Liver (tissue), 3 donors: ENCODE measurements around the gene PALMD.

Source experiments
- EGR1 ChIP-seq, 2 donors: IDR thresholded peaks; 2 replicates each; pipeline ENCODE4 v1.6.1; 2016 to 2018; ENCODE audit warnings: antibody characterized with exemption in 2 of 2, low read depth in 2 of 2
- JUND ChIP-seq, 2 donors: IDR thresholded peaks; 2 replicates each; pipeline ENCODE4 v1.6.1; 2016; ENCODE audit warnings: antibody characterized with exemption in 2 of 2
- NR2F2 ChIP-seq: IDR thresholded peaks from 2 replicates; pipeline ENCODE4 v1.6.1; 2016; ENCODE audit warnings: antibody characterized with exemption
- RAD21 ChIP-seq, 2 donors: IDR thresholded peaks; 2 replicates each; pipeline ENCODE4 v1.6.1; 2016; ENCODE audit warnings: antibody characterized with exemption in 2 of 2, mild to moderate bottlenecking in 2 of 2
- RXRA ChIP-seq, 2 donors: IDR thresholded peaks; 2 replicates each; pipeline ENCODE4 v1.6.1; 2017 to 2018; ENCODE audit warnings: antibody characterized with exemption in 2 of 2, mild to moderate bottlenecking in 1 of 2
- SP1 ChIP-seq: IDR thresholded peaks from 2 replicates; pipeline ENCODE4 v1.6.1; 2018; ENCODE audit warnings: antibody characterized with exemption, mild to moderate bottlenecking
- TAF1 ChIP-seq: conservative IDR thresholded peaks from 2 replicates; pipeline ENCODE4 v1.6.1; 2016; ENCODE audit warnings: antibody characterized with exemption, mild to moderate bottlenecking
- YY1 ChIP-seq: IDR thresholded peaks from 2 replicates; pipeline ENCODE4 v1.6.1; 2016; ENCODE audit warnings: antibody characterized with exemption, mild to moderate bottlenecking
- TF ChIP-seq, protein P1 (sequence below): fragments of 150-350 bp; IDR thresholded peaks from 2 replicates; pipeline ENCODE4 v1.5.1; 2017; ENCODE audit warnings: improper control_type of control experiment, low read depth, low read length; ENCODE audit not compliant: missing input control
- TF ChIP-seq, protein P2 (sequence below): IDR thresholded peaks from 2 replicates; pipeline ENCODE4 v1.6.1; 2016; ENCODE audit warnings: antibody characterized with exemption
- TF ChIP-seq, protein P3 (sequence below): IDR thresholded peaks from 2 replicates; pipeline ENCODE4 v1.6.1; 2016; ENCODE audit warnings: antibody characterized with exemption
- TF ChIP-seq, protein P4 (sequence below): IDR thresholded peaks from 2 replicates; pipeline ENCODE4 v1.6.1; 2016; ENCODE audit warnings: antibody characterized with exemption, mild to moderate bottlenecking
- TF ChIP-seq, protein P5 (sequence below): IDR thresholded peaks from 2 replicates; pipeline ENCODE4 v1.6.1; 2016; ENCODE audit warnings: antibody characterized with exemption
- donor health status: healthy.
- donor health status: healthy.

DNA sequence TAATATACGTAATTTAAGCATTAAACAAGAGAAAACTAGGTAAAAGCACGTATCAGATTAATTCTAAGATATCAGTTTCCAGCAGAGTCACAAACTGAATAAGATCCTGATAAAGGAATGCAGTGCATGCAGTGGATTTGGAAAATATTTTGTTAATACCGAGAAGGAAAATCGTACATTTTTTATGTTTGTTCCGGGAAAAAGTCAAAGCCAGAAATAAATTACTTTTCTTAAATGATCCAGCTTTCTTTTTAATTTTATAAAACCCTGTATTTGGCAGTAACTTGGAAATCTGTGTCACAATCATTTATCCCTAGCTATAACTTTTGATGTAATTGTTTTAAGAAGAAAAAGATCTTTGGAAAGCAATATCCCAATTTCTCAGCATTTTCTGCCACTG lies 955 bp downstream of the PALMD start:
- TF ChIP-seq, protein P1, sequence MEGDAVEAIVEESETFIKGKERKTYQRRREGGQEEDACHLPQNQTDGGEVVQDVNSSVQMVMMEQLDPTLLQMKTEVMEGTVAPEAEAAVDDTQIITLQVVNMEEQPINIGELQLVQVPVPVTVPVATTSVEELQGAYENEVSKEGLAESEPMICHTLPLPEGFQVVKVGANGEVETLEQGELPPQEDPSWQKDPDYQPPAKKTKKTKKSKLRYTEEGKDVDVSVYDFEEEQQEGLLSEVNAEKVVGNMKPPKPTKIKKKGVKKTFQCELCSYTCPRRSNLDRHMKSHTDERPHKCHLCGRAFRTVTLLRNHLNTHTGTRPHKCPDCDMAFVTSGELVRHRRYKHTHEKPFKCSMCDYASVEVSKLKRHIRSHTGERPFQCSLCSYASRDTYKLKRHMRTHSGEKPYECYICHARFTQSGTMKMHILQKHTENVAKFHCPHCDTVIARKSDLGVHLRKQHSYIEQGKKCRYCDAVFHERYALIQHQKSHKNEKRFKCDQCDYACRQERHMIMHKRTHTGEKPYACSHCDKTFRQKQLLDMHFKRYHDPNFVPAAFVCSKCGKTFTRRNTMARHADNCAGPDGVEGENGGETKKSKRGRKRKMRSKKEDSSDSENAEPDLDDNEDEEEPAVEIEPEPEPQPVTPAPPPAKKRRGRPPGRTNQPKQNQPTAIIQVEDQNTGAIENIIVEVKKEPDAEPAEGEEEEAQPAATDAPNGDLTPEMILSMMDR = no peak
- TF ChIP-seq, protein P2, sequence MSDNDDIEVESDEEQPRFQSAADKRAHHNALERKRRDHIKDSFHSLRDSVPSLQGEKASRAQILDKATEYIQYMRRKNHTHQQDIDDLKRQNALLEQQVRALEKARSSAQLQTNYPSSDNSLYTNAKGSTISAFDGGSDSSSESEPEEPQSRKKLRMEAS = no peak
- no peak for TF ChIP-seq RAD21 (IDR thresholded peaks at IDR 0.05)
- TF ChIP-seq JUND (IDR thresholded peaks at IDR 0.05) = no peak
- TF ChIP-seq, protein P3, sequence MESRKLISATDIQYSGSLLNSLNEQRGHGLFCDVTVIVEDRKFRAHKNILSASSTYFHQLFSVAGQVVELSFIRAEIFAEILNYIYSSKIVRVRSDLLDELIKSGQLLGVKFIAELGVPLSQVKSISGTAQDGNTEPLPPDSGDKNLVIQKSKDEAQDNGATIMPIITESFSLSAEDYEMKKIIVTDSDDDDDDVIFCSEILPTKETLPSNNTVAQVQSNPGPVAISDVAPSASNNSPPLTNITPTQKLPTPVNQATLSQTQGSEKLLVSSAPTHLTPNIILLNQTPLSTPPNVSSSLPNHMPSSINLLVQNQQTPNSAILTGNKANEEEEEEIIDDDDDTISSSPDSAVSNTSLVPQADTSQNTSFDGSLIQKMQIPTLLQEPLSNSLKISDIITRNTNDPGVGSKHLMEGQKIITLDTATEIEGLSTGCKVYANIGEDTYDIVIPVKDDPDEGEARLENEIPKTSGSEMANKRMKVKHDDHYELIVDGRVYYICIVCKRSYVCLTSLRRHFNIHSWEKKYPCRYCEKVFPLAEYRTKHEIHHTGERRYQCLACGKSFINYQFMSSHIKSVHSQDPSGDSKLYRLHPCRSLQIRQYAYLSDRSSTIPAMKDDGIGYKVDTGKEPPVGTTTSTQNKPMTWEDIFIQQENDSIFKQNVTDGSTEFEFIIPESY = no peak
- TF ChIP-seq, protein P4, sequence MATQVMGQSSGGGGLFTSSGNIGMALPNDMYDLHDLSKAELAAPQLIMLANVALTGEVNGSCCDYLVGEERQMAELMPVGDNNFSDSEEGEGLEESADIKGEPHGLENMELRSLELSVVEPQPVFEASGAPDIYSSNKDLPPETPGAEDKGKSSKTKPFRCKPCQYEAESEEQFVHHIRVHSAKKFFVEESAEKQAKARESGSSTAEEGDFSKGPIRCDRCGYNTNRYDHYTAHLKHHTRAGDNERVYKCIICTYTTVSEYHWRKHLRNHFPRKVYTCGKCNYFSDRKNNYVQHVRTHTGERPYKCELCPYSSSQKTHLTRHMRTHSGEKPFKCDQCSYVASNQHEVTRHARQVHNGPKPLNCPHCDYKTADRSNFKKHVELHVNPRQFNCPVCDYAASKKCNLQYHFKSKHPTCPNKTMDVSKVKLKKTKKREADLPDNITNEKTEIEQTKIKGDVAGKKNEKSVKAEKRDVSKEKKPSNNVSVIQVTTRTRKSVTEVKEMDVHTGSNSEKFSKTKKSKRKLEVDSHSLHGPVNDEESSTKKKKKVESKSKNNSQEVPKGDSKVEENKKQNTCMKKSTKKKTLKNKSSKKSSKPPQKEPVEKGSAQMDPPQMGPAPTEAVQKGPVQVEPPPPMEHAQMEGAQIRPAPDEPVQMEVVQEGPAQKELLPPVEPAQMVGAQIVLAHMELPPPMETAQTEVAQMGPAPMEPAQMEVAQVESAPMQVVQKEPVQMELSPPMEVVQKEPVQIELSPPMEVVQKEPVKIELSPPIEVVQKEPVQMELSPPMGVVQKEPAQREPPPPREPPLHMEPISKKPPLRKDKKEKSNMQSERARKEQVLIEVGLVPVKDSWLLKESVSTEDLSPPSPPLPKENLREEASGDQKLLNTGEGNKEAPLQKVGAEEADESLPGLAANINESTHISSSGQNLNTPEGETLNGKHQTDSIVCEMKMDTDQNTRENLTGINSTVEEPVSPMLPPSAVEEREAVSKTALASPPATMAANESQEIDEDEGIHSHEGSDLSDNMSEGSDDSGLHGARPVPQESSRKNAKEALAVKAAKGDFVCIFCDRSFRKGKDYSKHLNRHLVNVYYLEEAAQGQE = no peak
- no peak for TF ChIP-seq RXRA (IDR thresholded peaks at IDR 0.05)
- TF ChIP-seq, protein P5, sequence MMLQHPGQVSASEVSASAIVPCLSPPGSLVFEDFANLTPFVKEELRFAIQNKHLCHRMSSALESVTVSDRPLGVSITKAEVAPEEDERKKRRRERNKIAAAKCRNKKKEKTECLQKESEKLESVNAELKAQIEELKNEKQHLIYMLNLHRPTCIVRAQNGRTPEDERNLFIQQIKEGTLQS = no peak
- TF ChIP-seq TAF1 = no peak
- TF ChIP-seq NR2F2 = no peak
- no peak for TF ChIP-seq YY1
- no peak for TF ChIP-seq SP1
- no peak for TF ChIP-seq EGR1 (IDR thresholded peaks at IDR 0.05; ENCODE audit: low read depth in 2 of 2)
